Hepatocyte (in vitro differentiated cells): ENCODE results near the gene RPL35A. TPM values are rescaled to one million over a fixed set of nuclear protein-coding genes. Genes with fewer than 3 reads are reported as not detected.

ENCODE experiments used
- DNase-seq: peaks from one replicate; pipeline ENCODE4 v3.0.0-alpha.2; 2016; ENCODE audit warnings: low spot score
- H2AFZ ChIP-seq: fragments of 200-600 bp; sonication (generic); 2 replicates; pipeline ENCODE4 v1.6.0; 2016; ENCODE audit warnings: antibody characterized with exemption, mild to moderate bottlenecking
- H3K27ac ChIP-seq: fragments of 200-600 bp; sonication (generic); 2 replicates; pipeline ENCODE4 v1.5.1; 2016; ENCODE audit warnings: mild to moderate bottlenecking
- H3K27me3 ChIP-seq: fragments of 200-600 bp; sonication (generic); 2 replicates; pipeline ENCODE4 v1.6.1; 2016
- H3K36me3 ChIP-seq: fragments of 200-600 bp; sonication (generic); replicated peaks from 2 replicates; pipeline ENCODE4 v1.5.1; 2016; ENCODE audit warnings: low read depth; ENCODE audit not compliant: insufficient read depth
- H3K4me1 ChIP-seq: fragments of 200-600 bp; sonication (generic); 2 replicates; pipeline ENCODE4 v1.5.1; 2016; ENCODE audit warnings: mild to moderate bottlenecking, moderate library complexity; ENCODE audit not compliant: insufficient read depth
- H3K4me2 ChIP-seq: fragments of 200-600 bp; sonication (generic); 2 replicates; pipeline ENCODE4 v1.6.0; 2016
- H3K4me3 ChIP-seq: fragments of 200-600 bp; sonication (generic); 2 replicates; pipeline ENCODE4 v1.5.1; 2016; ENCODE audit warnings: mild to moderate bottlenecking
- H3K79me2 ChIP-seq: fragments of 200-600 bp; sonication (generic); 2 replicates; pipeline ENCODE4 v1.6.0; 2017; ENCODE audit warnings: mild to moderate bottlenecking
- H3K9me2 ChIP-seq: fragments of 200-600 bp; sonication (generic); replicated peaks from 2 replicates; pipeline ENCODE4 v1.6.0; 2017; ENCODE audit warnings: mild to moderate bottlenecking; ENCODE audit not compliant: insufficient read depth
- H3K9me3 ChIP-seq: fragments of 200-600 bp; sonication (generic); 2 replicates; pipeline ENCODE4 v1.5.1; 2016; ENCODE audit warnings: low read depth, mild to moderate bottlenecking
- H4K20me1 ChIP-seq: fragments of 200-600 bp; sonication (generic); 2 replicates; pipeline ENCODE4 v1.6.0; 2016; ENCODE audit warnings: mild to moderate bottlenecking; ENCODE audit not compliant: insufficient read depth, poor library complexity, severe bottlenecking
- EZH2 ChIP-seq: fragments of 200-600 bp; sonication (generic); IDR thresholded peaks from 2 replicates; pipeline ENCODE4 v1.6.1; 2016; ENCODE audit warnings: antibody characterized with exemption, mild to moderate bottlenecking, borderline replicate concordance
- EZH2phosphoT487 ChIP-seq: fragments of 200-600 bp; sonication (generic); IDR thresholded peaks from one replicate; pipeline ENCODE4 v1.6.1; 2018; ENCODE audit warnings: antibody characterized with exemption, mild to moderate bottlenecking, low read depth, moderate library complexity; ENCODE audit not compliant: unreplicated experiment, severe bottlenecking
- WGBS: methylation state at CpG from one replicate; pipeline ENCODE4 v1.1.6; 2016; ENCODE audit warnings: low lambda C conversion rate; ENCODE audit errors: missing lambda C conversion rate; 5-methylcytosine and 5-hydroxymethylcytosine counted together
- polyA plus RNA-seq: library from polyadenylated mRNA; unstranded; fragments of >200 nt; fragmentation: Nextera tagmentation; extraction: Ambion mirVana; gene quantifications from 2 replicates; pipeline ENCODE4 v1.2.1, GENCODE V29; 2016
- total RNA-seq: library from RNA; depleted of rRNA; stranded (reverse); fragments of >200 nt; gene quantifications from 2 replicates; pipeline ENCODE4 v1.2.3, GENCODE V29; 2014
- TF ChIP-seq, protein P1 (sequence below): fragments of 200-600 bp; sonication (generic); IDR thresholded peaks from 2 replicates; pipeline ENCODE4 v1.5.1; 2016; ENCODE audit warnings: antibody characterized with exemption, mild to moderate bottlenecking; ENCODE audit not compliant: poor library complexity

RPL35A gene
- total and polyA plus RNA-seq, 2 experiments from 2014 or later, result 715 to 743 TPM

DNA sequence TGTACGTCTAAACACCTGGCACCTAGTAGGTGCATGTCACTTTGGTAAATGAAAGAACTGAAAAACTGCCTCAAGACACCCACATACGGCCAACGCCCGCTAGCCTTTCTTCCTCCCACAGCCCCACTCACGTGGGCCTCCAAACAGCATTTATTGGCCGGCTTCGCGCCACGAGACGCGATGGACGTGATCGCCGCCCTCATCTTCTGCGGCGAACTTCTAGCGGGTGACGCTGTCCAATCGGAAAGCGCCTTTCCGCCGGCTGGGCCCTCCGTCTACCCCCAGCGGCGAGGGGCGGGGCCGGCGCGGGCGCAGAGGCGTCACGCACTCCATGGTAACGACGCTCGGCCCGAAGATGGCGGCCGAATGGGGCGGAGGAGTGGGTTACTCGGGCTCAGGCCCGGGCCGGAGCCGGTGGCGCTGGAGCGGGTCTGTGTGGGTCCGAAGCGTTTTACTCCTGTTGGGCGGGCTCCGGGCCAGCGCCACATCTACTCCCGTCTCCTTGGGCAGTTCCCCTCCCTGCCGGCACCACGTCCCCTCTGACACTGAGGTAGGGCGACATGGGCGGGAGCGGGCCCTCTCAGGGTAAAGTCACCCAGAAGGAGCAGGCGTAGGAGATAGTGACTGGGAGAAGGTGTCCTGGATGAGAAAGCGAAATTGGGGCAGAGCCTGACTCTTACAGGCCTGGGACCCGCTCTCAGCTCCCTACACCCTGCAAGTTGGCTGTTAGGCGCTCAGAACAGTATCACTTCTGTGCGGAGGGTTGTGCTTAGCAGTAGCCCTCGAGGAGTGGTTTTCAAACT, 10.1 kb downstream of the RPL35A start, which contains the start of gene LMLN:
TSS of gene LMLN (plus strand) at position 327 of the 803 bp plus-strand sequence. CDS start at position 356, 29 bp downstream.
- peaks cover 4% of the 10 kb centered on the region for H4K20me1 ChIP-seq
- 1% methylated on average over 56 of the region's 62 CpGs for WGBS
- peaks cover 5% of the 10 kb centered on the region for H3K4me1 ChIP-seq
- H3K36me3 ChIP-seq, result no peaks in the 10 kb centered on the region
- DNase-seq, result peak; percentile 97
- H3K4me2 ChIP-seq, result peak within 1 kb of the TSS; percentile 90
- H3K27ac ChIP-seq, result peak within 1 kb of the TSS; percentile 61
- no peaks in the 10 kb centered on the region for H3K9me3 ChIP-seq
- H3K9me2 ChIP-seq, result no peaks in the 10 kb centered on the region
- peak within 1 kb of the TSS; percentile 37 for H3K4me3 ChIP-seq
- peak within 1 kb of the TSS; percentile 96 for H2AFZ ChIP-seq
- TF ChIP-seq, protein P1, sequence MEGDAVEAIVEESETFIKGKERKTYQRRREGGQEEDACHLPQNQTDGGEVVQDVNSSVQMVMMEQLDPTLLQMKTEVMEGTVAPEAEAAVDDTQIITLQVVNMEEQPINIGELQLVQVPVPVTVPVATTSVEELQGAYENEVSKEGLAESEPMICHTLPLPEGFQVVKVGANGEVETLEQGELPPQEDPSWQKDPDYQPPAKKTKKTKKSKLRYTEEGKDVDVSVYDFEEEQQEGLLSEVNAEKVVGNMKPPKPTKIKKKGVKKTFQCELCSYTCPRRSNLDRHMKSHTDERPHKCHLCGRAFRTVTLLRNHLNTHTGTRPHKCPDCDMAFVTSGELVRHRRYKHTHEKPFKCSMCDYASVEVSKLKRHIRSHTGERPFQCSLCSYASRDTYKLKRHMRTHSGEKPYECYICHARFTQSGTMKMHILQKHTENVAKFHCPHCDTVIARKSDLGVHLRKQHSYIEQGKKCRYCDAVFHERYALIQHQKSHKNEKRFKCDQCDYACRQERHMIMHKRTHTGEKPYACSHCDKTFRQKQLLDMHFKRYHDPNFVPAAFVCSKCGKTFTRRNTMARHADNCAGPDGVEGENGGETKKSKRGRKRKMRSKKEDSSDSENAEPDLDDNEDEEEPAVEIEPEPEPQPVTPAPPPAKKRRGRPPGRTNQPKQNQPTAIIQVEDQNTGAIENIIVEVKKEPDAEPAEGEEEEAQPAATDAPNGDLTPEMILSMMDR, result no peak
- no peaks in the 10 kb centered on the region for H3K27me3 ChIP-seq
- no peaks in the 10 kb centered on the region for H3K79me2 ChIP-seq

GRCh38 chr3:197960694-197961581, 10.9 kb downstream of the RPL35A start:
- TF ChIP-seq EZH2 (no peak), EZH2phosphoT487 (no peak)
- TF ChIP-seq, protein P1, result no peak
- DNase-seq, result no peak
- no peaks in the 10 kb centered on the region for H3K9me2 ChIP-seq
- peak overlapping the region; percentile 90 for H3K4me2 ChIP-seq
- H3K27me3 ChIP-seq, result no peaks in the 10 kb centered on the region
- H2AFZ ChIP-seq, result peak overlapping the region; percentile 96
- no peaks in the 10 kb centered on the region for H3K79me2 ChIP-seq
- peaks cover 5% of the 10 kb centered on the region for H3K4me1 ChIP-seq
- WGBS, result 23% methylated on average over 23 of the region's 23 CpGs
- H4K20me1 ChIP-seq, result no peaks in the 10 kb centered on the region
- no peaks in the 10 kb centered on the region for H3K9me3 ChIP-seq
- H3K4me3 ChIP-seq, result peak overlapping the region; percentile 37
- peak overlapping the region; percentile 49 for H3K27ac ChIP-seq
- no peaks in the 10 kb centered on the region for H3K36me3 ChIP-seq

- no peak overlapping the region for H3K4me3 ChIP-seq
- H3K4me2 ChIP-seq, result peak overlapping the region; percentile 90
- no peaks in the 10 kb centered on the region for H3K9me3 ChIP-seq
- TF ChIP-seq, protein P1, result no peak
- no peak for TF ChIP-seq EZH2phosphoT487
- no peak for TF ChIP-seq EZH2
- H3K36me3 ChIP-seq, result no peaks in the 10 kb centered on the region
- no peaks in the 10 kb centered on the region for H3K79me2 ChIP-seq
- no peak overlapping the region for H2AFZ ChIP-seq
- no peaks in the 10 kb centered on the region for H3K9me2 ChIP-seq
- DNase-seq, result no peak
- H3K27ac ChIP-seq, result no peak overlapping the region
- 95% methylated on average over 9 of the region's 9 CpGs for WGBS
- H4K20me1 ChIP-seq, result no peaks in the 10 kb centered on the region
- H3K4me1 ChIP-seq, result peaks cover 5% of the 10 kb centered on the region
- H3K27me3 ChIP-seq, result no peaks in the 10 kb centered on the region
Measured at GRCh38 chr3:197961582-197961945, 11.6 kb downstream of the RPL35A start.
